Transverse colon (tissue), 4 donors: ENCODE results near the gene HAO2. TPM values are rescaled to one million over a fixed set of nuclear protein-coding genes. Genes with fewer than 3 reads are reported as not detected.

Experiments
- DNase-seq: peaks from one replicate; pipeline ENCODE4 v3.0.0-alpha.2; 2019
- H3K27ac ChIP-seq, 4 donors: fragments of 200-600 bp; sonication (generic); 2 replicates each; pipeline ENCODE4 v1.5.1; 2016 to 2018; ENCODE audit warnings: inconsistent platforms in 4 of 4
- H3K27me3 ChIP-seq: fragments of 200-600 bp; sonication (generic); 2 replicates; pipeline ENCODE4 v1.5.1; 2017; ENCODE audit warnings: inconsistent platforms
- H3K36me3 ChIP-seq, 4 donors: fragments of 200-600 bp; sonication (generic); 2 replicates each; pipeline ENCODE4 v1.5.1; 2017 to 2019; ENCODE audit warnings: inconsistent platforms in 4 of 4
- H3K4me1 ChIP-seq, 4 donors: fragments of 200-600 bp; sonication (generic); 2 replicates each; pipeline ENCODE4 v1.5.1; 2017 to 2020; ENCODE audit warnings: inconsistent platforms in 4 of 4
- H3K4me3 ChIP-seq, 4 donors: fragments of 200-600 bp; sonication (generic); 1 replicate in 1 of 4; 2 replicates in 3 of 4; pipeline versions ENCODE4 v1.5.1 to v1.6.1; 2017 to 2019; ENCODE audit warnings: inconsistent platforms in 4 of 4
- H3K9me3 ChIP-seq, 2 donors: fragments of 200-600 bp; sonication (generic); 2 replicates each; pipeline ENCODE4 v1.5.1; 2017 to 2019; ENCODE audit warnings: inconsistent platforms in 2 of 2
- EP300 ChIP-seq: sonication (generic); formaldehyde crosslinking; IDR thresholded peaks from one replicate; pipeline ENCODE4 v1.6.1; 2017; ENCODE audit warnings: antibody characterized with exemption, low read depth
- POLR2A ChIP-seq: fragments of 450-650 bp; IDR thresholded peaks from one replicate; pipeline ENCODE4 v1.6.1; 2016; ENCODE audit warnings: antibody characterized with exemption, mild to moderate bottlenecking, moderate library complexity
- POLR2AphosphoS5 ChIP-seq, 3 donors: sonication (generic); formaldehyde crosslinking; IDR thresholded peaks; one replicate each; pipeline ENCODE4 v1.6.1; 2016; ENCODE audit warnings: antibody characterized with exemption in 3 of 3
- WGBS, 2 donors: methylation state at CpG; one replicate each; pipeline ENCODE4 v1.1.5; 2018; ENCODE audit warnings: low coverage in 1 of 2; 5-methylcytosine and 5-hydroxymethylcytosine counted together
- in situ Hi-C, 4 donors: fragments of 200-750 bp; cut with MboI; loops; one replicate each; pipeline versions ENCODE4 v1.15.0 to v1.15.1; 2017; ENCODE audit warnings: low sequenced_read_pairs in 3 of 4, low pct_ligation_motif_present in 1 of 4, low pct_unique_long_range_greater_than_20kb in 1 of 4
- intact Hi-C: fragments of 100-400 bp; cut with DNase I; formaldehyde crosslinking; loops from one replicate; pipeline ENCODE4 v1.15.1; 2023; ENCODE audit warnings: low total_unique reads
- total RNA-seq, 4 donors: library from RNA; depleted of rRNA; stranded (reverse); fragments of >200 nt; gene quantifications; one replicate each; pipeline ENCODE4 v1.1.0, GENCODE V29; 2016
- TF ChIP-seq, protein P1 (sequence below), 5 experiments: fragments of 200-600 bp in 3 of 5; fragments of 450-650 bp in 2 of 5; sonication (generic) in 3 of 5; IDR thresholded peaks; 1 replicate in 2 of 5; 2 replicates in 3 of 5; pipeline ENCODE4 v1.5.1; 2016 to 2017; ENCODE audit warnings: antibody characterized with exemption in 5 of 5, inconsistent platforms in 3 of 5, mild to moderate bottlenecking in 2 of 5, moderate library complexity in 1 of 5

Gene HAO2
- total RNA-seq, 4 donors from 2014 or later = not detected

DNA sequence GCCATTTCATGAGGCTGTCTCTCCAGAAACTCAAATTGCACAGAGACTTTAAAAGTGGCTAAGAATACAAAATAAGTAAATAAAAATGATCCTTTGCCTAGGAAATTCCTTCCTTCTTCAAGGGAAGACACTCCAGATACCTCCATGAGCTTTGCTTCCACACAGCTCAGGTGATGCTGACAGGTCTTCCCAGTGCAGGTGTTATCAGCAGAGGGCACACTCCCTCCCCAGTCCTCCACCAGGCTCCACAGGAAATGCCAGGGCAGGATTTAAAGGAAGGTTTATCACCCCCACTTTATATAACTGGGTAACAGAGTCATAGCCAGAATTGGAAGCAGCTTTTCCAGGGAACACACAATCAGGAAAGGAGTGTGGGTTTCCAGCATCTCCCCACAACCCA lies 52.1 kb downstream of the HAO2 start:
- intact Hi-C loops = no loop called here
- H3K36me3 ChIP-seq = no peaks in the 10 kb centered on the region
- H3K27me3 ChIP-seq = no peaks in the 10 kb centered on the region
- no peaks in the 10 kb centered on the region for H3K4me1 ChIP-seq
- in situ Hi-C loops = no loop called here
- H3K4me3 ChIP-seq = no peak overlapping the region
- no peak overlapping the region for H3K27ac ChIP-seq
- no peaks in the 10 kb centered on the region for H3K9me3 ChIP-seq
- DNase-seq = no peak
- TF ChIP-seq POLR2A (no peak), EP300 (no peak), POLR2AphosphoS5 (IDR thresholded peaks at IDR 0.05) (no peak)
- TF ChIP-seq, protein P1, sequence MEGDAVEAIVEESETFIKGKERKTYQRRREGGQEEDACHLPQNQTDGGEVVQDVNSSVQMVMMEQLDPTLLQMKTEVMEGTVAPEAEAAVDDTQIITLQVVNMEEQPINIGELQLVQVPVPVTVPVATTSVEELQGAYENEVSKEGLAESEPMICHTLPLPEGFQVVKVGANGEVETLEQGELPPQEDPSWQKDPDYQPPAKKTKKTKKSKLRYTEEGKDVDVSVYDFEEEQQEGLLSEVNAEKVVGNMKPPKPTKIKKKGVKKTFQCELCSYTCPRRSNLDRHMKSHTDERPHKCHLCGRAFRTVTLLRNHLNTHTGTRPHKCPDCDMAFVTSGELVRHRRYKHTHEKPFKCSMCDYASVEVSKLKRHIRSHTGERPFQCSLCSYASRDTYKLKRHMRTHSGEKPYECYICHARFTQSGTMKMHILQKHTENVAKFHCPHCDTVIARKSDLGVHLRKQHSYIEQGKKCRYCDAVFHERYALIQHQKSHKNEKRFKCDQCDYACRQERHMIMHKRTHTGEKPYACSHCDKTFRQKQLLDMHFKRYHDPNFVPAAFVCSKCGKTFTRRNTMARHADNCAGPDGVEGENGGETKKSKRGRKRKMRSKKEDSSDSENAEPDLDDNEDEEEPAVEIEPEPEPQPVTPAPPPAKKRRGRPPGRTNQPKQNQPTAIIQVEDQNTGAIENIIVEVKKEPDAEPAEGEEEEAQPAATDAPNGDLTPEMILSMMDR (IDR thresholded peaks at IDR 0.05) = no peak

DNA sequence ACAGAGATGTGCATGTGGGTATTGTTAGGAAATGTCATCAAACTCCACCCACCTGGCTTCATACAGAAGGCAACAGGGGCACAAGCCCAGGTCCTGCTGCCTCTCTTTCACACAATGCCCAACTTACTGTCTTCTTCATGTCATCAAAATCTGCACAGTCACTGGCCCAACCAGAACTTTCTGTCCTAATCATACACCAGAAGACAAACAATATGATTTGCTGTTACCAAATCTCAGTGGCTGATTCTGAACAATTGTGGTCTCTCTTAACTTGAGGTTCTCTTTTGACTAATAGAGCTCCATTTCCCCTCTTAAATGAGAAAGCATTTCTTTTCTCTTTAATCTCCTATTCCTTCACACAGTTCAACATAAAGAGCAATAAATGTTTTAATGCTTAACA lies 54.0 kb downstream of the HAO2 start:
- DNase-seq = no peak
- no peak overlapping the region for H3K27ac ChIP-seq
- intact Hi-C loops = no loop called here
- H3K36me3 ChIP-seq = no peaks in the 10 kb centered on the region
- TF ChIP-seq POLR2A (no peak), POLR2AphosphoS5 (IDR thresholded peaks at IDR 0.05) (no peak), EP300 (no peak)
- TF ChIP-seq, protein P1 (IDR thresholded peaks at IDR 0.05) = no peak
- in situ Hi-C loops = no loop called here
- no peak overlapping the region for H3K4me3 ChIP-seq
- no peaks in the 10 kb centered on the region for H3K4me1 ChIP-seq
- no peaks in the 10 kb centered on the region for H3K9me3 ChIP-seq
- no peaks in the 10 kb centered on the region for H3K27me3 ChIP-seq

DNA sequence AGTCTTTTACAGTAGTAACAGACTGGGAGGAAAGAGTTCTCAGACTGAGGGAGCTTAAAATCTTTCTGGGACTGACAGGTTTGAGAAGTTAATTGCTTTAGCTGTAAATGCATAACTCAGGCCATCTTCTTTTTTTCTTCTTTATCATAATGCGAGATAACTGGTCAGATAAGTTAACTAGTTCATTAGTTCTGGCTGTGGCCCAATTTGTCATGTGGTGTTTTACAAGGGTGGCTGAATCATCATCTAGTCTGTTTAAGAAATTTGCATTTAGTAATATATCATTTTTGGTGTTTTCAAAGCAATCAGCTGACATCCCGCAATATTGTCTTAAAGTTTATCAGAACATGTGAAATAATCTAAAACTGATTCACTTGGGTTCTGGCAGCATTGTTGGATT lies 60.4 kb downstream of the HAO2 start:
- intact Hi-C loops = no loop called here
- H3K27ac ChIP-seq = no peak overlapping the region
- no peaks in the 10 kb centered on the region for H3K36me3 ChIP-seq
- no peaks in the 10 kb centered on the region for H3K9me3 ChIP-seq
- in situ Hi-C loops = no loop called here
- TF ChIP-seq EP300 (no peak), POLR2AphosphoS5 (IDR thresholded peaks at IDR 0.05) (no peak), POLR2A (no peak)
- TF ChIP-seq, protein P1 (IDR thresholded peaks at IDR 0.05) = no peak
- H3K4me1 ChIP-seq = no peaks in the 10 kb centered on the region
- no peak overlapping the region for H3K4me3 ChIP-seq
- no peak for DNase-seq
- no peaks in the 10 kb centered on the region for H3K27me3 ChIP-seq
- 86 to 92% methylated on average over 2 of the region's 2 CpGs for WGBS, 2 donors

DNA sequence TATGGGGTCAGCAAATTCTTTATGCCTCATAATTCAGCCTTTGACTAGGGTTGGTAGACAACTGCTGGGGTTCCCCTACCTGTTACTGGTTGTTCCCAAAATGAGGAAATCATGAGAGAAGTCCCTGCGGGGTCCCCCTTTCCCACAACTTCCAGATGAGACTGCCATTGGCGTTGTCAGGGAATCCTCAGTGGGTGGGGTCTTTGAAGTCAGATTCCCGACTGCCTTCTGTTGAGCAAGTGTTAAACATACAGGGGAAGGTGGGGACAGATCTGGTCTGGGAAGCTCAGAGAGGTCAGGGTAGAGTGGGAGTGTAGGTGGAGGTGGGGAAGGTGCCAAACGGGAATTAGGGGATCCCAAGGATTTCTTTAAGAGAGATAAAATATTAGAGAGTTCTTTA lies 61.1 kb downstream of the HAO2 start:
- no peak for TF ChIP-seq POLR2AphosphoS5 (IDR thresholded peaks at IDR 0.05)
- TF ChIP-seq, protein P1 (IDR thresholded peaks at IDR 0.05) = no peak
- H3K27me3 ChIP-seq = no peaks in the 10 kb centered on the region
- no peaks in the 10 kb centered on the region for H3K36me3 ChIP-seq
- H3K4me1 ChIP-seq = no peaks in the 10 kb centered on the region
- no peak overlapping the region for H3K27ac ChIP-seq
- 69% methylated on average over 4 of the region's 4 CpGs; no CpG with 5 or more reads in 1 of the 2 donors for WGBS, 2 donors
- no peak overlapping the region for H3K4me3 ChIP-seq
- no peaks in the 10 kb centered on the region for H3K9me3 ChIP-seq
- intact Hi-C loops (no loop called here), in situ Hi-C loops (no loop called here)
- DNase-seq = no peak
